GM12801 (cell line): Measurements from ENCODE around the gene ATXN2.

Experiments
- CTCF ChIP-seq: IDR thresholded peaks from one replicate; pipeline ENCODE4 v1.5.1; 2011; ENCODE audit warnings: control low read depth; ENCODE audit not compliant: insufficient read length; ENCODE audit errors: extremely low read depth

The ATXN2 gene

GRCh38 chr12:111573476-111573875 lies 25.6 kb downstream of the ATXN2 start:
- no peak for TF ChIP-seq CTCF

- no peak for TF ChIP-seq CTCF
Measured at GRCh38 chr12:111570084-111570961, 28.8 kb downstream of the ATXN2 start.

GRCh38 chr12:111569363-111570083 lies 29.6 kb downstream of the ATXN2 start:
- no peak for TF ChIP-seq CTCF

GRCh38 chr12:111558107-111558376 lies 41.1 kb downstream of the ATXN2 start:
- TF ChIP-seq CTCF: no peak

- TF ChIP-seq CTCF: no peak
Measured at GRCh38 chr12:111557271-111558106, 41.6 kb downstream of the ATXN2 start.

GRCh38 chr12:111556676-111557075 lies 42.4 kb downstream of the ATXN2 start:
- TF ChIP-seq CTCF: no peak

- TF ChIP-seq CTCF: no peak
Measured at GRCh38 chr12:111546758-111547383, 52.2 kb downstream of the ATXN2 start.
